ENCODE results near the gene EPHB6. TPM values are rescaled to one million over a fixed set of nuclear protein-coding genes. Genes with fewer than 3 reads are reported as not detected.

The EPHB6 gene
- polyA plus RNA-seq, 1 donor from 2014 or later: 74.6 TPM

Other genes with a start within 250 kb of the EPHB6 start
- gene PRSS1, start 105.6 kb upstream of the EPHB6 start, polyA plus RNA-seq (ENCODE audit: insufficient read depth, low read depth, low replicate concordance): not detected
- gene PRSS2, start 84.1 kb upstream of the EPHB6 start, polyA plus RNA-seq (ENCODE audit: insufficient read depth, low read depth, low replicate concordance): not detected
- gene TRPV6, start 30.7 kb downstream of the EPHB6 start, polyA plus RNA-seq (ENCODE audit: insufficient read depth, low read depth, low replicate concordance): not detected
- gene TRPV5, start 78.7 kb downstream of the EPHB6 start, polyA plus RNA-seq (ENCODE audit: insufficient read depth, low read depth, low replicate concordance): 0.31 TPM
- gene LLCFC1, start 84.4 kb downstream of the EPHB6 start, polyA plus RNA-seq (ENCODE audit: insufficient read depth, low read depth, low replicate concordance): not detected
- 1.0 TPM for gene KEL, start 107.3 kb downstream of the EPHB6 start, polyA plus RNA-seq (ENCODE audit: insufficient read depth, low read depth, low replicate concordance)
- gene OR9A2, start 172.1 kb downstream of the EPHB6 start, polyA plus RNA-seq (ENCODE audit: insufficient read depth, low read depth, low replicate concordance): not detected
- not detected for gene OR6V1, start 197.3 kb downstream of the EPHB6 start, polyA plus RNA-seq (ENCODE audit: insufficient read depth, low read depth, low replicate concordance)